Measurements from ENCODE around the gene NKX1-2. TPM values are rescaled to one million over a fixed set of nuclear protein-coding genes. Genes with fewer than 3 reads are reported as not detected.

Gene NKX1-2
- total RNA-seq, 6 donors from 2014 or later, result 0.09 TPM; not detected in 5

DNA sequence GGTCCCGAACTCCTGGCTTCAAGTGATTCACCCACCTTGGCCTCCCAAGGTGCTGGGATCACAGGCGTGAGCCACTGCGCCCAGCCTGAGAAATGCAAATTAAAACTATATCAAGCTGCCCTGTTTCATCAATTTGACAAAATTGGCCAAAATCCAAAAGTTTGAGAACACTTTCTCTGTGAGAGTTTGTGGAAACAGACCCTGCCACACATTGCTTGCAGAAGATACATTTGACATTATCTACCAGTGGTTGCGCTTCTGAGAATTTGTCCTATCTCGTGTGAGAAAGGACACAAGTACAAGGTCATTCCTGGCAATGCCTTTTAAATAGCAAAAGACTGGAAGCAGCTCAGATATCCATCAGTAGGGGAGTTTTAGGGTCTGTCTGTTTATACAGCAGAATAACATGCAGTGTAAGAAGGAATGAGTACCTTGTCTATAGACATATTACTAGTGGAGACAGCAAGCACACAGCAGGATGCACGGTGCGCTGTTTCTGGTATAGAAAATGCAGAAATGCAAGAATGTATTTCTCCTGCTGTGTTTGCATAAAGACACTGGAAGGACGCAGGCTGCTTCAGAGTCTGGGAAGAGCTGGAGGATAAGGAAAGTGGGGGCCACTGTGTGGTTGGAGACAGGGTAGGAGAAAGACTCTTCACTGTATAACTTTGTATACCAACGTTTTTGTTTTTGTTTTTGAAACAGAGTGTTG, 16.1 kb upstream of the NKX1-2 start:
- ATAC-seq (ENCODE audit: low FRiP score in 2 of 2), result no peak
- H3K27ac ChIP-seq, result no peak overlapping the region
- WGBS, 2 donors, result 66 to 83% methylated on average over 9 of the region's 9 CpGs
- H3K4me1 ChIP-seq, result peaks cover 0 to 10% (median 3%) of the 10 kb centered on the region in 4 donors
- H3K36me3 ChIP-seq, result no peaks in the 10 kb centered on the region
- no peak for DNase-seq
- no peaks in the 10 kb centered on the region for H3K9me3 ChIP-seq
- no peak overlapping the region for H3K4me3 ChIP-seq
- no peaks in the 10 kb centered on the region for H3K27me3 ChIP-seq
- no peak for TF ChIP-seq POLR2AphosphoS5 (IDR thresholded peaks at IDR 0.05)

DNA sequence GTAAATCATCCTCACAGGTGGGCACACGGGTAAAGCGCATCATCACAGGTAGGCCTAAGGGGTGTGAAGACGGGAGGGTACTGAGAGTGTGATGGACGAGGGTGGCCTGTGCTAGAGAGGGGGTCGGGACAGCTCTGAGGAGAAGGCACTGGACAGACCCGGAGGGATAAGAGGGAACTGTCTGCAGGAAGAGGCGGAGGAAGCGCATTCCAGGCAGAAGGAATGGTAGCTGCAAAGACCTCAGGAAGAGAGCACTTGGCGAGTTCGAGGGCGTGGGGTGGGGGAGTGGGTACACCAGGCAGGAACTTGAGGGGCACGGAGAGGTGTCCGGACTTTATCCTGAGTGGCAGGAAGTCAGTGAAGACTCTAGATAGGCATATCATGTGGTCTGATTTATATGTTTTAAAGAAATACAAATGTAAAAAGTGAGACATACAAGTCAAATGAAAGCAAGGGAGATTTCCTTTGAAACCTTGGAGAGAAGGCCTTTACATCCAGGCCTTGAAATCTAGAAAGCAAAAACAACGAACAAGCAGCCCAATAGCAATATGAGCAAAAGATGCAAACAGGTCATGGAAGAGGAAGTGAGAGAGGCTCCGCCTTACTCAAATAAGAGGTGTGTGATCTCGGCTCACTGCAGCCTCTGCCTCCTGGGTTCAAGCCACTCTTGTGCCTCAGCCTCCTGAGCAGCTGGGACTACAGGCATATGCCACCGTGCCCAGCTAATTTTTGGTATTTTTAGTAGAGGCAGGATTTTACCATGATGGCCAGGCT, 15.4 kb upstream of the NKX1-2 start:
- DNase-seq, result no peak
- Histone ChIP-seq H3K27ac (no peak overlapping the region), H3K4me1 (peaks cover 0 to 10% (median 3%) of the 10 kb centered on the region in 4 donors), H3K36me3 (no peaks in the 10 kb centered on the region), H3K27me3 (no peaks in the 10 kb centered on the region), H3K9me3 (no peaks in the 10 kb centered on the region), H3K4me3 (no peak overlapping the region)
- no peak for ATAC-seq (ENCODE audit: low FRiP score in 2 of 2)
- TF ChIP-seq, protein P1, sequence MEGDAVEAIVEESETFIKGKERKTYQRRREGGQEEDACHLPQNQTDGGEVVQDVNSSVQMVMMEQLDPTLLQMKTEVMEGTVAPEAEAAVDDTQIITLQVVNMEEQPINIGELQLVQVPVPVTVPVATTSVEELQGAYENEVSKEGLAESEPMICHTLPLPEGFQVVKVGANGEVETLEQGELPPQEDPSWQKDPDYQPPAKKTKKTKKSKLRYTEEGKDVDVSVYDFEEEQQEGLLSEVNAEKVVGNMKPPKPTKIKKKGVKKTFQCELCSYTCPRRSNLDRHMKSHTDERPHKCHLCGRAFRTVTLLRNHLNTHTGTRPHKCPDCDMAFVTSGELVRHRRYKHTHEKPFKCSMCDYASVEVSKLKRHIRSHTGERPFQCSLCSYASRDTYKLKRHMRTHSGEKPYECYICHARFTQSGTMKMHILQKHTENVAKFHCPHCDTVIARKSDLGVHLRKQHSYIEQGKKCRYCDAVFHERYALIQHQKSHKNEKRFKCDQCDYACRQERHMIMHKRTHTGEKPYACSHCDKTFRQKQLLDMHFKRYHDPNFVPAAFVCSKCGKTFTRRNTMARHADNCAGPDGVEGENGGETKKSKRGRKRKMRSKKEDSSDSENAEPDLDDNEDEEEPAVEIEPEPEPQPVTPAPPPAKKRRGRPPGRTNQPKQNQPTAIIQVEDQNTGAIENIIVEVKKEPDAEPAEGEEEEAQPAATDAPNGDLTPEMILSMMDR (IDR thresholded peaks at IDR 0.05), result no peak
- no peak for TF ChIP-seq POLR2A (IDR thresholded peaks at IDR 0.05)
- TF ChIP-seq POLR2AphosphoS5 (IDR thresholded peaks at IDR 0.05), result no peak
- no peak for TF ChIP-seq EP300 (IDR thresholded peaks at IDR 0.05)
- 75 to 77% methylated on average over 17 of the region's 17 CpGs for WGBS, 2 donors

DNA sequence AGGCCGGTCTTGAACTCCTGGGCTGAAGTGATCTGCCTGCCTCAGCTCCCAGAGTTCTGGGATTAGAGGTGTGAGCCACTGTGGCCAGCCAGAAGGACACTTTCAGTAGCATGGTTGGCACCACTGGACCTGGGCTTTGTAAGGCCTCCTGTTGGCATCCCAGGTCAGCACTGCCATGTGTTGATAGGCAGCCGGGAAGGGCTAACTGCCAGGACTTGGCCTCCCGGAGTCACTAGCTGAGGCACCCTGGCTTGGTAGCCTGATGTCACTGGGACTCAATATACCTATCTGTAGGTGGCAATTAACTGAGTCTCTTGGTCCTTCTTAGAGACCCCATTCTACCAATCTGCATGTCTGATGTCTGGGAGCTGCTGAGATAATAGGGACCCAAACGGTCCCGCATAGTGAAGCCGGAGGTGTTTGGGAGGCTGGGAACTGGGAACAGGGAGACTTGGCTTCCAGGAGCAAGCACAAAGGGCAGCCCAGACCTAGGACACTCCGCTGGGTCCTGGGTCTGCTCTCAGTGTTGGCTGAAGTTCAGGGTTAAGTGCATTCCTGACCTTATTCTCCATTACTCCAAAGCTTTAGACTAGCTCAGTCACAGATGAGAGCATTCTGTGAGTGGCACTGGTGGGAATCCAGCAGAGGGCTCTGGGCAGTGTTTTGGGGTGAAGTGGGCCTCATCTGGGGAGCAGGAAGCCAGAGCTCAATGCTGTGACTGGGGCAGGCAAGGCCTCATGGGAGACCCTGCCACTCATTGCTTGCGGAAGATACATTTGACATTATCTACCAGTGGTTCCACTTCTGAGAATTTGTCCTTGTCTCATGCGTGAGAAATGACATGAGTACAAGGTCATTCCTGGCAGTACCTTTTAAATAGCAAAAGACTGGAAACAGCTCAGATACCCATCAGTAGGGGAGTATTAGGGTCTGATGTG, 14.5 kb upstream of the NKX1-2 start:
- TF ChIP-seq, protein P1 (IDR thresholded peaks at IDR 0.05), result no peak
- TF ChIP-seq POLR2A (IDR thresholded peaks at IDR 0.05) (no peak), POLR2AphosphoS5 (IDR thresholded peaks at IDR 0.05) (no peak), EP300 (IDR thresholded peaks at IDR 0.05) (no peak)
- H3K27me3 ChIP-seq, result no peaks in the 10 kb centered on the region
- no peaks in the 10 kb centered on the region for H3K36me3 ChIP-seq
- H3K9me3 ChIP-seq, result no peaks in the 10 kb centered on the region
- no peak overlapping the region for H3K27ac ChIP-seq
- ATAC-seq (ENCODE audit: low FRiP score in 2 of 2), result no peak
- no peak for DNase-seq
- peaks cover 0 to 10% (median 3%) of the 10 kb centered on the region in 4 donors for H3K4me1 ChIP-seq
- no peak overlapping the region for H3K4me3 ChIP-seq
- WGBS, 2 donors, result 67 to 81% methylated on average over 5 to 9 of the region's 9 CpGs

DNA sequence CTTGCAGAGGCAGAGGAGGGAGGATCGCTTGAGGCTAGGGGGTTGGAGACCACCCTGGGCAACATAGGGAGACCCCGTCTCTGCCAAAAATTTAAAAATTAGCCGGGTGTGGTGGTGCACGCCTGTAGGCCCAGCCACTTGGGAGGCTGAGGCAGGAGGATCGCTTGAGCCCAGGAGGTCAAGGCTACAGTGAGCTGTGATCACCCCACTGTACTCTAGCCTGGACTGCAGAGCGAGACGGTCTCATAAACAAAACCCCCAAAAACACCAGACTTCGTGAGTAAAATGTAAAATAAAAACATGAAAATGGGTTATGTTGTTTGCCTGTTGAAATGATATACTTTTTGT, 12.5 kb upstream of the NKX1-2 start:
- ATAC-seq (ENCODE audit: low FRiP score in 2 of 2) (no peak), DNase-seq (no peak)
- Histone ChIP-seq H3K36me3 (no peaks in the 10 kb centered on the region), H3K27me3 (no peaks in the 10 kb centered on the region), H3K4me3 (peak overlapping the region; percentile 24 to 91 (median 70)), H3K9me3 (no peaks in the 10 kb centered on the region), H3K4me1 (peaks cover 0 to 10% (median 3%) of the 10 kb centered on the region in 4 donors), H3K27ac (peak overlapping the region in 3 of 4 donors; percentile 77 to 88 (median 83))
- 83 to 89% methylated on average over 7 to 8 of the region's 8 CpGs for WGBS, 2 donors
- no peak for TF ChIP-seq EP300 (IDR thresholded peaks at IDR 0.05)
- no peak for TF ChIP-seq POLR2A (IDR thresholded peaks at IDR 0.05)
- TF ChIP-seq, protein P1 (IDR thresholded peaks at IDR 0.05), result no peak
- TF ChIP-seq POLR2AphosphoS5 (IDR thresholded peaks at IDR 0.05), result no peak

All from upper lobe of left lung (tissue), 6 donors.